ENCODE results near the gene NDUFA3. TPM values are rescaled to one million over a fixed set of nuclear protein-coding genes. Genes with fewer than 3 reads are reported as not detected.

NDUFA3 gene
- total RNA-seq, 2 donors from 2014 or later = 4.7 to 5.3 TPM

GRCh38 chr19:54142166-54142780 lies 39.6 kb downstream of the NDUFA3 start:
- Histone ChIP-seq H3K4me1 (peaks cover 34% of the 10 kb centered on the region), H3K4me3 (no peak overlapping the region), H3K27ac (no peak overlapping the region), H3K27me3 (no peaks in the 10 kb centered on the region), H3K9me3 (no peaks in the 10 kb centered on the region), H3K36me3 (replicated peaks in 1 of 2; ENCODE audit: insufficient read depth in 1 of 2, low read depth in 2 of 2) (peaks cover 31 to 34% of the 10 kb centered on the region in 2 donors)
- ATAC-seq = no peak
- DNase-seq = no peak
- TF ChIP-seq CTCF (IDR thresholded peaks at IDR 0.05) = no peak
- no peak for TF ChIP-seq POLR2A (IDR thresholded peaks at IDR 0.05)
- 79 to 81% methylated on average over 7 of the region's 7 CpGs for WGBS, 2 donors
- intact Hi-C loops (cut with DNase I) = no loop called here

GRCh38 chr19:54145541-54146158 lies 43.0 kb downstream of the NDUFA3 start:
- peaks cover 11% of the 10 kb centered on the region for H3K4me1 ChIP-seq
- ATAC-seq (no peak), DNase-seq (no peak)
- TF ChIP-seq CTCF (IDR thresholded peaks at IDR 0.05) (no peak), POLR2A (IDR thresholded peaks at IDR 0.05) (no peak)
- no peak overlapping the region for H3K4me3 ChIP-seq
- H3K36me3 ChIP-seq (replicated peaks in 1 of 2; ENCODE audit: insufficient read depth in 1 of 2, low read depth in 2 of 2) = peaks cover 31 to 53% of the 10 kb centered on the region in 2 donors
- H3K9me3 ChIP-seq = no peaks in the 10 kb centered on the region
- intact Hi-C loops (cut with DNase I) = no loop called here
- WGBS, 2 donors = 86 to 90% methylated on average over 16 to 25 of the region's 28 CpGs
- no peak overlapping the region for H3K27ac ChIP-seq
- no peaks in the 10 kb centered on the region for H3K27me3 ChIP-seq

GRCh38 chr19:54147676-54148075 lies 45.0 kb downstream of the NDUFA3 start:
- Histone ChIP-seq H3K27me3 (no peaks in the 10 kb centered on the region), H3K27ac (no peak overlapping the region), H3K4me3 (no peak overlapping the region), H3K36me3 (replicated peaks in 1 of 2; ENCODE audit: insufficient read depth in 1 of 2, low read depth in 2 of 2) (peaks cover 31 to 61% of the 10 kb centered on the region in 2 donors), H3K4me1 (no peaks in the 10 kb centered on the region), H3K9me3 (no peaks in the 10 kb centered on the region)
- 63 to 90% methylated on average over 3 of the region's 3 CpGs for WGBS, 2 donors
- ATAC-seq = no peak
- DNase-seq = peak in 1 of 4 donors; percentile 40
- TF ChIP-seq POLR2A (IDR thresholded peaks at IDR 0.05) = no peak
- TF ChIP-seq CTCF (IDR thresholded peaks at IDR 0.05) = no peak
- intact Hi-C loops (cut with DNase I) = no loop called here

GRCh38 chr19:54148158-54148557 lies 45.5 kb downstream of the NDUFA3 start:
- Histone ChIP-seq H3K4me3 (no peak overlapping the region), H3K27ac (no peak overlapping the region), H3K36me3 (replicated peaks in 1 of 2; ENCODE audit: insufficient read depth in 1 of 2, low read depth in 2 of 2) (peaks cover 26 to 64% of the 10 kb centered on the region in 2 donors), H3K9me3 (no peaks in the 10 kb centered on the region), H3K27me3 (no peaks in the 10 kb centered on the region), H3K4me1 (no peaks in the 10 kb centered on the region)
- TF ChIP-seq CTCF (IDR thresholded peaks at IDR 0.05) (no peak), POLR2A (IDR thresholded peaks at IDR 0.05) (no peak)
- WGBS, 2 donors = 78 to 92% methylated on average over 14 to 15 of the region's 19 CpGs
- ATAC-seq = no peak
- intact Hi-C loops (cut with DNase I) = no loop called here
- DNase-seq = no peak
